Body of pancreas (tissue), 4 donors: ENCODE results near the gene COPA.

Source experiments
- POLR2A ChIP-seq, 3 donors: fragments of 450-650 bp; IDR thresholded peaks; one replicate each; pipeline ENCODE4 v1.6.1; 2016; ENCODE audit warnings: antibody characterized with exemption in 3 of 3, mild to moderate bottlenecking in 2 of 3
- TF ChIP-seq, protein P1 (sequence below), 7 experiments: fragments of 450-650 bp in 4 of 7; fragments of 200-600 bp in 3 of 7; sonication (generic) in 3 of 7; IDR thresholded peaks; one replicate each; pipeline ENCODE4 v1.5.1; 2016 to 2019; ENCODE audit warnings: antibody characterized with exemption in 7 of 7

DNA sequence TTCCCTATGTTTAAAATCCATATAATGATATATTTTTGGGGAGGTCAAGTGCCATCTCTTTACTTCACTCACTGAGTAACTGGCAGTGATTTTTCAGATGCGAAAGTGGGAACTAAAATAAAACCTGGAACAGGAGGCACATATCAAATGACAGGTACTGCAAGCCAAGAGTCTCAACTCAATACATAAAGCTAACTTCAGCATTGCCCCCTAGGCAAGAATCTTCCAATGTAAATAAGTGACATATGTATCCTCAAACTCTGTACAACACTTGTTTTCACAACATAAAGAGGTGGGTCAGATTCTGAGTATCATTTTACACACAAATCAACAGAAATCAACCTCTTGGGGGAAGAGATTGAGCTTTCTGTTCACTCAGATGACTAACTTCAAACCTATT, 98.8 kb downstream of the COPA start:
- TF ChIP-seq, protein P1, sequence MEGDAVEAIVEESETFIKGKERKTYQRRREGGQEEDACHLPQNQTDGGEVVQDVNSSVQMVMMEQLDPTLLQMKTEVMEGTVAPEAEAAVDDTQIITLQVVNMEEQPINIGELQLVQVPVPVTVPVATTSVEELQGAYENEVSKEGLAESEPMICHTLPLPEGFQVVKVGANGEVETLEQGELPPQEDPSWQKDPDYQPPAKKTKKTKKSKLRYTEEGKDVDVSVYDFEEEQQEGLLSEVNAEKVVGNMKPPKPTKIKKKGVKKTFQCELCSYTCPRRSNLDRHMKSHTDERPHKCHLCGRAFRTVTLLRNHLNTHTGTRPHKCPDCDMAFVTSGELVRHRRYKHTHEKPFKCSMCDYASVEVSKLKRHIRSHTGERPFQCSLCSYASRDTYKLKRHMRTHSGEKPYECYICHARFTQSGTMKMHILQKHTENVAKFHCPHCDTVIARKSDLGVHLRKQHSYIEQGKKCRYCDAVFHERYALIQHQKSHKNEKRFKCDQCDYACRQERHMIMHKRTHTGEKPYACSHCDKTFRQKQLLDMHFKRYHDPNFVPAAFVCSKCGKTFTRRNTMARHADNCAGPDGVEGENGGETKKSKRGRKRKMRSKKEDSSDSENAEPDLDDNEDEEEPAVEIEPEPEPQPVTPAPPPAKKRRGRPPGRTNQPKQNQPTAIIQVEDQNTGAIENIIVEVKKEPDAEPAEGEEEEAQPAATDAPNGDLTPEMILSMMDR (IDR thresholded peaks at IDR 0.05): no peak
- TF ChIP-seq POLR2A (IDR thresholded peaks at IDR 0.05): no peak
